Chondrocyte (in vitro differentiated cells): ENCODE results near the gene AMER2. TPM values are rescaled to one million over a fixed set of nuclear protein-coding genes. Genes with fewer than 3 reads are reported as not detected.

Experiments used
- DNase-seq: peaks from one replicate; pipeline ENCODE4 v3.0.0; 2021; ENCODE audit warnings: mixed read lengths, low spot score
- H3K27ac Mint-ChIP-seq: one replicate; pipeline ENCODE4 v1.8.0; 2021; ENCODE audit warnings: mild to moderate bottlenecking, moderate library complexity, mixed read lengths; ENCODE audit not compliant: unreplicated experiment
- H3K27me3 Mint-ChIP-seq: 2 replicates; pipeline ENCODE4 v1.8.0; 2021; ENCODE audit warnings: low read depth, mixed read lengths
- H3K36me3 Mint-ChIP-seq: 2 replicates; pipeline ENCODE4 v1.8.0; 2021; ENCODE audit warnings: low read depth, mixed read lengths
- H3K4me1 Mint-ChIP-seq: 2 replicates; pipeline ENCODE4 v1.8.0; 2021; ENCODE audit warnings: low read depth, mild to moderate bottlenecking, mixed read lengths
- H3K4me3 Mint-ChIP-seq: one replicate; pipeline ENCODE4 v1.8.0; 2021; ENCODE audit warnings: mild to moderate bottlenecking, moderate library complexity, mixed read lengths; ENCODE audit not compliant: unreplicated experiment
- H3K9me3 Mint-ChIP-seq: 2 replicates; pipeline ENCODE4 v1.8.0; 2021; ENCODE audit warnings: low read depth, mixed read lengths
- total RNA-seq: library from RNA; stranded (reverse); gene quantifications from 3 replicates; pipeline ENCODE4 v1.2.1, GENCODE V29; 2021
- TF ChIP-seq, protein P1 (sequence below): fragments of 200-600 bp; sonication (generic); IDR thresholded peaks from 2 replicates; pipeline ENCODE4 v1.5.0; 2021; ENCODE audit warnings: antibody characterized with exemption, mild to moderate bottlenecking, moderate library complexity

The AMER2 gene
- total RNA-seq, 1 donor from 2014 or later, result not detected

DNA sequence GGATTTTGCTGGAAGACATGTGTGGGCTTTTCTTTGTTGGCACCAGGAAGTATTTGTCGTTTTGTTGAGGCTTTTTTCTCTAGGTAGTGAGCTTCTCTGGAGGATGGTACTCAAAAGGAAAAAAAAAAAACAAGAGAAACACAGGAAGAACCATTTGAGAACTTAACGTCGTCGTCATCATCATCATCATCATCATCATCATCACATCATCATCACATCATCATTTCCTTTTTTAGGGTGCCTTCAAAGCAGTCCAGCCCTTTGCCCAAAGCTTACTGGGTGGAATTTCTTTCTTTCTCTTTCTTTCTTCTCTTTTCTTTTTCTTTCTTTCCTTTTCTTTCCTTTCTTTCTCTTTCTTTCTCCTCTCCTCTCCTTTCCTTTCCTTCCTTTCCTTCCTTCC, 2.2 kb upstream of the AMER2 start:
- H3K9me3 Mint-ChIP-seq, result peaks cover 4% of the 10 kb centered on the region
- H3K27me3 Mint-ChIP-seq, result peaks cover 65% of the 10 kb centered on the region

DNA sequence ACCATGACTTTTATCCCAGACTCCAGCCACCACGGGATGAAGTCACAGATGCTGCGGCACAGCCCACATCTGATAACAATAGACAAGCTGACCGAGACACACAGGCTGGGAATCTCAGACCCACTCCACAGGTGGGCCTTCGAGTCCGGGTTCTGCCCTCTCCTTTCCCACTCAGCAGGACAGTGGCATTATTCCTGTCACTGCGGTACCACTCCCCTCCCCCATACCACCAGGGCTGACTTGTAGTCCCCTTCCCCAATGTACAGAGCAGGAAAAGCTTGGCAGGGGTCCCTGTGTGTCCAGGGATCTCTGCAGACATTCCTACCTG, 179 bp upstream of the AMER2 start:
- Mint-ChIP-seq H3K9me3 (no peaks in the 10 kb centered on the region), H3K4me3 (peak overlapping the region; percentile 72), H3K27ac (no peak overlapping the region), H3K27me3 (peaks cover 72% of the 10 kb centered on the region), H3K36me3 (peaks cover 1% of the 10 kb centered on the region), H3K4me1 (peaks cover 10% of the 10 kb centered on the region)
- TF ChIP-seq, protein P1, sequence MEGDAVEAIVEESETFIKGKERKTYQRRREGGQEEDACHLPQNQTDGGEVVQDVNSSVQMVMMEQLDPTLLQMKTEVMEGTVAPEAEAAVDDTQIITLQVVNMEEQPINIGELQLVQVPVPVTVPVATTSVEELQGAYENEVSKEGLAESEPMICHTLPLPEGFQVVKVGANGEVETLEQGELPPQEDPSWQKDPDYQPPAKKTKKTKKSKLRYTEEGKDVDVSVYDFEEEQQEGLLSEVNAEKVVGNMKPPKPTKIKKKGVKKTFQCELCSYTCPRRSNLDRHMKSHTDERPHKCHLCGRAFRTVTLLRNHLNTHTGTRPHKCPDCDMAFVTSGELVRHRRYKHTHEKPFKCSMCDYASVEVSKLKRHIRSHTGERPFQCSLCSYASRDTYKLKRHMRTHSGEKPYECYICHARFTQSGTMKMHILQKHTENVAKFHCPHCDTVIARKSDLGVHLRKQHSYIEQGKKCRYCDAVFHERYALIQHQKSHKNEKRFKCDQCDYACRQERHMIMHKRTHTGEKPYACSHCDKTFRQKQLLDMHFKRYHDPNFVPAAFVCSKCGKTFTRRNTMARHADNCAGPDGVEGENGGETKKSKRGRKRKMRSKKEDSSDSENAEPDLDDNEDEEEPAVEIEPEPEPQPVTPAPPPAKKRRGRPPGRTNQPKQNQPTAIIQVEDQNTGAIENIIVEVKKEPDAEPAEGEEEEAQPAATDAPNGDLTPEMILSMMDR, result no peak
- DNase-seq, result no peak

More for the DNA sequence above, 2.2 kb upstream of the AMER2 start:
- no peak overlapping the region for H3K4me3 Mint-ChIP-seq
- H3K36me3 Mint-ChIP-seq, result peaks cover 1% of the 10 kb centered on the region
- DNase-seq, result no peak
- TF ChIP-seq, protein P1, result no peak
- no peak overlapping the region for H3K27ac Mint-ChIP-seq
- peaks cover 10% of the 10 kb centered on the region for H3K4me1 Mint-ChIP-seq

DNA sequence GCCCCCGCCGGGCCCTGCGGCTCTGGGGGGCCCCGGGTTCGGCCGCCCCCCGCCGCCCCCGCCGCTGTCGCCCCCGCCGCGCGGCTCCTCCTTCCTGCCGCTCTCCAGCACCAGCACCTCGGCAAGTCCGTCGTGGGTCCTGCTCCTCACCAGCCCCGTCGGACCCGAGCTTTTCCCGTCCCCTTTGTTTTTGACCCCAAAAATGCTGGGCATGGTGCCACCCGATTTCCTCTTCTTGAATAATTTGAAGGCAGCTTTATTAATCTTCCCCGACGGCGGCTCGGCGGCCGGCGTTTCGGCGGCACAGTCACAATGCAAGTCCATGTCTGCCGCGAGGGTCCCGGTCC, 945 bp downstream of the AMER2 start:
- H3K9me3 Mint-ChIP-seq, result no peaks in the 10 kb centered on the region
- peaks cover 10% of the 10 kb centered on the region for H3K4me1 Mint-ChIP-seq

DNA sequence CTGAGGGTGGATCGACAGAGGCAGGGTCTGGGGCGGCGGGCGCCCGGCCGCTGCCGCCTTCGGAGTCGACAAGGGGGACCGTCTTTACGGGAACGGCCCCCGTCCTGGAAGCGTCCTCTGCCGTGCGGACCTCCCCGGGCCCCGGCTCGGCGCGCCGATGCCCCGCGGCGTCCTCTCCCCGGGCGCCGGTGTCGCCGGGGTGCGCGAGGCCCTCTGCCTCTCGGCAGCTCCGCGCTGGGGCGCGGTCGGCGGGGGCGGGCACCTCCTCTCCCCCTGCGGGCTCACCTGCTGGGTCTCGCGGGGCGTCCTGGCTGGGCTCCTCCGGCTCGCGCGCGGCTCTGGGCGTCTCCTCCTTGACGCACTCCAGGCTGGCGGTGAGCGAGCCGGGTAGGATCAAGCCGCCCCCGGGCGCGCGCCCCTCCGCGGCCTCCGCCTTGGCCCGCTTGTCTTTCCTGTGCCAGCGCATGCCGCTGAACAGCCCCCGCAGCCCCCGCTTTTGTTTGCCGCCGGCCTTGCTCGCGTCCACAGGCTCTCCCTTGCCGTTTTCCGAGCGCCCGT, 1.5 kb downstream of the AMER2 start:
- Mint-ChIP-seq H3K9me3 (no peaks in the 10 kb centered on the region), H3K36me3 (peaks cover 1% of the 10 kb centered on the region), H3K27me3 (peaks cover 71% of the 10 kb centered on the region), H3K4me1 (peaks cover 10% of the 10 kb centered on the region), H3K27ac (no peak overlapping the region), H3K4me3 (peak overlapping the region; percentile 59)
- TF ChIP-seq, protein P1, result no peak
- DNase-seq, result no peak

More for the DNA sequence above, 945 bp downstream of the AMER2 start:
- H3K27me3 Mint-ChIP-seq, result peaks cover 69% of the 10 kb centered on the region
- peak overlapping the region; percentile 72 for H3K4me3 Mint-ChIP-seq
- TF ChIP-seq, protein P1, result no peak
- H3K27ac Mint-ChIP-seq, result no peak overlapping the region
- DNase-seq, result no peak
- H3K36me3 Mint-ChIP-seq, result peaks cover 1% of the 10 kb centered on the region

DNA sequence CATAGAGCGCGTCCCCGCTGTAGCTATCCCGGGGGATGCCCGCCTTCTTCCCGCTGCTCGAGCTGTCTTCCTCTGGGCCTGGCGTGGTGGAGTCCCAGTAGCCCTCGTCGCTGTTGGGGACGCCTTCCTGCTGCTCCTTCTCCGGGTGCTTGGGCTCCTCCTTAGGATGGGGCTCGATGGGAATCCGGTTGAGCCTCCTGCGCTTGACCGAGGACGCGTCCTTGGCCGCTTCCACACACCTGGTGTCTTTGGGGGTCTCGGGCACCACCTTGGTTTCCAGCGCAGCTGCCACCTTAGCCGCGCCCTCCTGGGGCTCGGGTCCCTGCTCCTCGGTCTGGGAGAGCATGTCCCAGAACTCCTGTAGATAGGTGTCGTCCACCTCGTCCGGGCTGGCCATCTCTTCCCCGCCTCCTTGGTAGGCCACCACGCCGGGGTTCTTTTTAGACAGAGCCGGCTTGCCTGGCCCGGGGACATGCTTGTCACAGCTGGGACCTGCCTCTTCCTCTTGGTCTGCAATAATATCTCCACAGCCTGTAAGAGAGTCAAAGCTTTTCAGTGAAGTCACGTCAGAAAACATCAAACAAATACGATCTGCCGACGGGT, 2.0 kb downstream of the AMER2 start:
- Mint-ChIP-seq H3K27me3 (peaks cover 72% of the 10 kb centered on the region), H3K27ac (no peak overlapping the region), H3K4me3 (no peak overlapping the region), H3K36me3 (peaks cover 1% of the 10 kb centered on the region), H3K4me1 (peaks cover 10% of the 10 kb centered on the region), H3K9me3 (no peaks in the 10 kb centered on the region)
- TF ChIP-seq, protein P1, result no peak
- no peak for DNase-seq
